H1 (cell line): Measurements from ENCODE around the gene TMEM51. TPM values are rescaled to one million over a fixed set of nuclear protein-coding genes. Genes with fewer than 3 reads are reported as not detected.

Experiments
- CTCF ChIA-PET: fragments of 300-600 bp; sonication (Branson Sonifier 250); formaldehyde crosslinking; loops from one replicate; lab custom pipeline; 2021; ENCODE audit not compliant: partially characterized antibody; lab: Charles Lee
- POLR2A ChIA-PET: fragments of 300-600 bp; sonication (Branson Sonifier 250); formaldehyde crosslinking; loops from one replicate; lab custom pipeline; 2021; ENCODE audit warnings: inconsistent platforms; ENCODE audit not compliant: partially characterized antibody; lab: Charles Lee
- DNase-seq, 2 experiments: peaks; one replicate each; pipeline versions ENCODE4 v3.0.0 to v3.0.0-alpha.2; 2010 to 2022; ENCODE audit warnings: low spot score in 2 of 2, low read depth in 1 of 2, mixed read lengths in 1 of 2
- FAIRE-seq: peaks from 2 replicates; lab custom pipeline; 2011; peaks lifted over from hg19 to GRCh38; lab: Jason Lieb, UNC
- H2AFZ ChIP-seq: 2 replicates; pipeline ENCODE4 v1.8.1; 2012; ENCODE audit warnings: low read length, inconsistent platforms
- H2AK5ac ChIP-seq: 2 replicates; pipeline ENCODE4 v1.6.1; 2013; ENCODE audit warnings: low read depth, low read length
- H2BK120ac ChIP-seq: replicated peaks from 2 replicates; pipeline ENCODE3; 2013; ENCODE audit warnings: low read depth, low read length, inconsistent platforms
- H2BK12ac ChIP-seq: 2 replicates; pipeline ENCODE4 v1.6.1; 2013; ENCODE audit warnings: low read depth, low read length
- H2BK15ac ChIP-seq: 2 replicates; pipeline ENCODE4 v1.6.1; 2013; ENCODE audit warnings: low read length
- H2BK20ac ChIP-seq: 2 replicates; pipeline ENCODE4 v1.6.1; 2013; ENCODE audit warnings: low read length
- H2BK5ac ChIP-seq: 2 replicates; pipeline ENCODE4 v1.6.1; 2013; ENCODE audit warnings: low read depth, low read length
- H3K14ac ChIP-seq: 2 replicates; pipeline ENCODE4 v1.6.1; 2013; ENCODE audit warnings: inconsistent platforms; ENCODE audit not compliant: insufficient read length
- H3K18ac ChIP-seq: 2 replicates; pipeline ENCODE4 v1.6.1; 2013; ENCODE audit warnings: low read length; ENCODE audit errors: extremely low read depth
- H3K23ac ChIP-seq: 2 replicates; pipeline ENCODE4 v1.6.1; 2013; ENCODE audit warnings: inconsistent platforms; ENCODE audit not compliant: insufficient read length
- H3K23me2 ChIP-seq: 2 replicates; pipeline ENCODE4 v1.6.1; 2013; ENCODE audit warnings: low read depth, low read length
- H3K27ac ChIP-seq: 2 replicates; pipeline ENCODE4 v1.6.1; 2011; ENCODE audit warnings: low read depth, low read length, inconsistent platforms
- H3K27me3 ChIP-seq, 4 experiments: replicated peaks in 1 of 4; 1 replicate in 1 of 4; 2 replicates in 3 of 4; pipeline versions ENCODE4 v1.6.1 to v1.8.1; 2011 to 2013; ENCODE audit warnings: low read length in 3 of 4, mild to moderate bottlenecking in 3 of 4, inconsistent platforms in 2 of 4, mixed read lengths in 2 of 4, moderate library complexity in 1 of 4; ENCODE audit not compliant: control insufficient read depth in 3 of 4, insufficient read depth in 3 of 4; ENCODE audit errors: extremely low read depth in 1 of 4
- H3K36me3 ChIP-seq, 4 experiments: 2 replicates each; pipeline versions ENCODE4 v1.6.1 to v1.8.1; 2011 to 2013; ENCODE audit warnings: mild to moderate bottlenecking in 4 of 4, low read length in 3 of 4, moderate library complexity in 2 of 4, control low read depth in 1 of 4, inconsistent platforms in 1 of 4; ENCODE audit not compliant: insufficient read depth in 4 of 4, control insufficient read depth in 2 of 4
- H3K4ac ChIP-seq: replicated peaks from 2 replicates; pipeline ENCODE3; 2013; ENCODE audit warnings: low read length, low read depth, mixed read lengths, inconsistent platforms; ENCODE audit not compliant: insufficient read length
- H3K4me1 ChIP-seq, 4 experiments: replicated peaks in 1 of 4; 1 replicate in 1 of 4; 2 replicates in 3 of 4; pipeline versions ENCODE4 v1.6.1 to v1.8.1; 2011 to 2013; ENCODE audit warnings: low read length in 3 of 4, inconsistent platforms in 2 of 4, mixed read lengths in 1 of 4; ENCODE audit not compliant: insufficient read depth in 4 of 4, control insufficient read depth in 3 of 4
- H3K4me2 ChIP-seq, 2 experiments: 2 replicates each; pipeline versions ENCODE4 v1.6.1 to v1.8.1; 2011 to 2013; ENCODE audit warnings: low read depth in 2 of 2, low read length in 2 of 2, control low read depth in 1 of 2, inconsistent platforms in 1 of 2, mild to moderate bottlenecking in 1 of 2; ENCODE audit not compliant: insufficient read depth in 1 of 2
- H3K4me3 ChIP-seq, 4 experiments: fragments of 200-600, 300-600 bp in 1 of 4; sonication (generic), shearing (Covaris generic), sonication (Bioruptor Twin) in 1 of 4; 2 replicates each; pipeline versions ENCODE4 v1.5.1 to v1.8.1; 2011 to 2016; ENCODE audit warnings: low read length in 4 of 4, low read depth in 3 of 4, control low read depth in 2 of 4, inconsistent platforms in 2 of 4, mild to moderate bottlenecking in 2 of 4, mixed read lengths in 1 of 4, moderate library complexity in 1 of 4; ENCODE audit not compliant: insufficient read depth in 2 of 4; ENCODE audit errors: extremely low read depth in 1 of 4
- H3K56ac ChIP-seq: replicated peaks from 2 replicates; pipeline ENCODE3; 2013; ENCODE audit warnings: low read depth, mild to moderate bottlenecking, mixed read lengths, low read length, inconsistent platforms; ENCODE audit not compliant: insufficient read length
- H3K79me1 ChIP-seq: 2 replicates; pipeline ENCODE4 v1.6.1; 2013; ENCODE audit warnings: low read depth, low read length, control low read depth
- H3K79me2 ChIP-seq, 2 experiments: 2 replicates each; pipeline versions ENCODE4 v1.6.1 to v1.8.1; 2012 to 2013; ENCODE audit warnings: low read length in 2 of 2, mild to moderate bottlenecking in 2 of 2, inconsistent platforms in 1 of 2; ENCODE audit not compliant: insufficient read depth in 2 of 2, control insufficient read depth in 1 of 2
- H3K9ac ChIP-seq, 4 experiments: replicated peaks in 1 of 4; 1 replicate in 1 of 4; 2 replicates in 3 of 4; pipeline versions ENCODE4 v1.6.1 to v1.8.1; 2011 to 2013; ENCODE audit warnings: low read depth in 3 of 4, low read length in 3 of 4, control low read depth in 2 of 4, mild to moderate bottlenecking in 2 of 4, moderate library complexity in 2 of 4, inconsistent platforms in 1 of 4; ENCODE audit errors: extremely low read depth in 1 of 4
- H3K9me3 ChIP-seq, 2 experiments: 2 replicates each; pipeline versions ENCODE4 v1.6.1 to v1.8.1; 2012 to 2013; ENCODE audit warnings: mild to moderate bottlenecking in 2 of 2, moderate library complexity in 2 of 2, control low read depth in 1 of 2, inconsistent platforms in 1 of 2, low read depth in 1 of 2, low read length in 1 of 2, mixed read lengths in 1 of 2; ENCODE audit not compliant: insufficient read depth in 2 of 2
- H4K20me1 ChIP-seq, 2 experiments: replicated peaks in 1 of 2; 2 replicates each; pipeline versions ENCODE3 to v1.8.1; 2011 to 2013; ENCODE audit warnings: inconsistent platforms in 2 of 2, low read length in 2 of 2, mild to moderate bottlenecking in 1 of 2; ENCODE audit not compliant: insufficient read depth in 2 of 2, control insufficient read depth in 1 of 2
- H4K5ac ChIP-seq: 2 replicates; pipeline ENCODE4 v1.6.1; 2013; ENCODE audit warnings: low read length, low read depth, mixed read lengths, inconsistent platforms; ENCODE audit not compliant: insufficient read length
- H4K8ac ChIP-seq: 2 replicates; pipeline ENCODE4 v1.8.0; 2013; ENCODE audit warnings: mild to moderate bottlenecking, moderate library complexity, low read length, inconsistent platforms; ENCODE audit not compliant: insufficient read depth; ENCODE audit errors: extremely low read depth
- H4K91ac ChIP-seq: replicated peaks from 2 replicates; pipeline ENCODE3; 2013; ENCODE audit warnings: low read length, mixed read lengths, inconsistent platforms; ENCODE audit not compliant: insufficient read length
- BRCA1 ChIP-seq: IDR thresholded peaks from 2 replicates; pipeline ENCODE4 v1.6.1; 2012; ENCODE audit warnings: low read depth, low read length, improper control_type of control experiment
- CEBPB ChIP-seq: IDR thresholded peaks from 2 replicates; pipeline ENCODE4 v1.6.1; 2012; ENCODE audit warnings: low read depth, low read length
- CHD1 ChIP-seq: IDR thresholded peaks from 2 replicates; pipeline ENCODE4 v1.6.1; 2012; ENCODE audit warnings: low read depth, low read length, improper control_type of control experiment
- CTBP2 ChIP-seq: IDR thresholded peaks from 2 replicates; pipeline ENCODE4 v1.7.0; 2011; ENCODE audit warnings: borderline replicate concordance, mild to moderate bottlenecking, moderate library complexity, mixed read lengths, low read length; ENCODE audit not compliant: insufficient read depth, insufficient read length
- KDM5A ChIP-seq: fragments of 200-600 bp; IDR thresholded peaks from 2 replicates; pipeline ENCODE4 v1.7.1; 2012; ENCODE audit warnings: mild to moderate bottlenecking, low read length, inconsistent platforms, mixed read lengths
- PHF8 ChIP-seq: fragments of 200-600 bp; sonication (generic); conservative IDR thresholded peaks from 2 replicates; pipeline ENCODE4 v1.7.1; 2012; ENCODE audit warnings: low read depth, mild to moderate bottlenecking, inconsistent platforms, low read length, moderate library complexity
- POU5F1 ChIP-seq: IDR thresholded peaks from 2 replicates; pipeline ENCODE4 v1.6.1; 2011; ENCODE audit warnings: low read depth, mild to moderate bottlenecking, low read length, moderate library complexity
- SIX5 ChIP-seq: IDR thresholded peaks from 2 replicates; pipeline ENCODE4 v1.6.1; 2011; ENCODE audit warnings: mild to moderate bottlenecking, low read depth, low read length
- WGBS, 2 experiments: shearing (Covaris generic) in 1 of 2; methylation state at CpG; one replicate each; pipeline versions ENCODE4 v1.1.6 to v1.1.7; 2013 to 2015; ENCODE audit warnings: low lambda C conversion rate in 2 of 2, mixed read lengths in 2 of 2, inconsistent platforms in 1 of 2, low coverage in 1 of 2, missing lambda C conversion rate in 1 of 2; ENCODE audit not compliant: insufficient replicate concordance in 2 of 2, insufficient coverage in 1 of 2, insufficient read length in 1 of 2; ENCODE audit errors: extremely low coverage in 1 of 2, missing lambda C conversion rate in 1 of 2; 5-methylcytosine and 5-hydroxymethylcytosine counted together
- polyA plus RNA-seq, 7 experiments: library from polyadenylated mRNA; depleted of rRNA in 3 of 7; stranded (reverse) in 5 of 7; unstranded in 2 of 7; fragments of >200 nt in 5 of 7; fragments of 200-250 nt in 2 of 7; gene quantifications; 1 replicate in 5 of 7; 2 replicates in 1 of 7; 4 replicates in 1 of 7; pipeline versions ENCODE4 v1.2.1 to v1.2.3, GENCODE V29; 2011 to 2013; ENCODE audit warnings: missing spikeins in 2 of 7, mixed read lengths in 2 of 7
- total RNA-seq: library from RNA; stranded (reverse); fragmentation: NEBNext Ultra II Directional; extraction: Animal tissue kit (Norgen Biotek cat#: 25700); gene quantifications from 2 replicates; pipeline ENCODE4 v1.2.1, GENCODE V29; 2021

TMEM51 gene
- total and polyA plus RNA-seq, 2 of the 8 experiments (the other 6 are each of a cell fraction or from before 2014, with no cell fraction given) = 9.9 to 10.7 TPM

DNA sequence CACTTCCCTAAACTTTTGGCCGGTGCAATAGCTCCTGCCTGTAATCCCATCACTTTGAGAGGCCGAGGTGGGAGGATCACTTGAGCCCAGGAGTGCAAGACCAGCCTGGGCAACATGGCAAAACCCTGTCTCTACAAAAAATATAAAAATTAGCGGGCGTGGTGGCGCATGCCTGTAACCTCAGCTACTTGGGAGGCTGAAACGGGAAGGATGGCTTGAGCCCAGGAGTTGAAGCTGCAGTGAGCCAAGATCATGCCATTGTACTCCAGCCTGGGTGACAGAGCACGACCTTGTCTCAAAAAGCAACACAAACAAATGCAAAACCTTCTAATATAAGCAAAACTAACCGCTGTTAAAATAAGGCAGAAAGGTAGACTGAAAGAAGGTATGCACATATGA, 25.9 kb downstream of the TMEM51 start:
- peaks cover 2% of the 10 kb centered on the region for H3K79me1 ChIP-seq
- no peak overlapping the region for H2AFZ ChIP-seq
- no peaks in the 10 kb centered on the region for H3K9me3 ChIP-seq
- H3K23me2 ChIP-seq = no peaks in the 10 kb centered on the region
- H3K4me1 ChIP-seq = peaks cover 0 to 11% (median 7%) of the 10 kb centered on the region in 4 experiments
- H4K8ac ChIP-seq = no peak overlapping the region
- peaks cover 1 to 2% of the 10 kb centered on the region in 2 experiments for H4K20me1 ChIP-seq
- H2AK5ac ChIP-seq = 0 out of 2 replicates have a peak overlapping the region, but pooled peaks have one; percentile 24
- POLR2A ChIA-PET = no interaction called here
- FAIRE-seq = no peak
- no peaks in the 10 kb centered on the region for H3K36me3 ChIP-seq
- no peak overlapping the region for H4K91ac ChIP-seq
- no peak overlapping the region for H3K4me3 ChIP-seq
- H4K5ac ChIP-seq = no peak overlapping the region
- no peak overlapping the region for H2BK15ac ChIP-seq
- H3K79me2 ChIP-seq = peaks cover 0 to 2% of the 10 kb centered on the region in 2 experiments; a peak in 1 of 4 replicates
- DNase-seq = no peak
- no peaks in the 10 kb centered on the region for H3K27me3 ChIP-seq
- no peak overlapping the region for H3K56ac ChIP-seq
- CTCF ChIA-PET = interaction anchor here (1.3 to 3.0 kb wide), 5 partner anchors 16 to 93 kb away, joined by 3 to 9 read pairs (median 5); partner anchors contain the start of gene TMEM51
- 0 out of 2 replicates have a peak overlapping the region, but pooled peaks have one; percentile 83 for H2BK20ac ChIP-seq
- no peak overlapping the region for H3K9ac ChIP-seq
- no peak overlapping the region for H3K4ac ChIP-seq
- no peak overlapping the region for H3K23ac ChIP-seq
- no peak overlapping the region for H2BK120ac ChIP-seq
- WGBS, 2 experiments = 89% methylated on average over 8 of the region's 8 CpGs; no CpG with 5 or more reads in 1 of the 2 experiments
- H3K4me2 ChIP-seq = no peak overlapping the region
- H2BK12ac ChIP-seq = peak overlapping the region; percentile 69; the same call in 1 of the 2 replicates
- no peak overlapping the region for H3K18ac ChIP-seq
- no peak overlapping the region for H3K14ac ChIP-seq
- TF ChIP-seq KDM5A (no peak), PHF8 (no peak), CEBPB (no peak), CTBP2 (no peak), CHD1 (no peak), BRCA1 (no peak), SIX5 (no peak), POU5F1 (no peak)
- H3K27ac ChIP-seq = no peak overlapping the region; the same call in 1 of the 2 replicates
- no peak overlapping the region; the same call in 1 of the 2 replicates for H2BK5ac ChIP-seq
